Fibroblast of pulmonary artery (primary cell): ENCODE measurements around the gene UCP3.
A peak's percentile ranks its signal among the peaks of the same experiment; 100 is the strongest.

Source experiments
- DNase-seq: peaks from one replicate; pipeline ENCODE4 v3.0.0-alpha.2; 2010; ENCODE audit warnings: low read depth
- H3K4me3 ChIP-seq: replicated peaks from 2 replicates; pipeline ENCODE4 v1.5.1; 2011; ENCODE audit warnings: low read depth, mild to moderate bottlenecking, control low read depth, low read length, moderate library complexity
- CTCF ChIP-seq: IDR thresholded peaks from 2 replicates; pipeline ENCODE4 v1.5.1; 2011; ENCODE audit warnings: mild to moderate bottlenecking, control low read depth, low read length, inconsistent platforms; ENCODE audit errors: missing control alignments

The UCP3 gene

GRCh38 chr11:74024261-74025029 is 15.6 kb upstream of the UCP3 start:
- H3K4me3 ChIP-seq, result no peak overlapping the region
- no peak for TF ChIP-seq CTCF
- peak; percentile 90 for DNase-seq

- no peak for TF ChIP-seq CTCF
- no peak for DNase-seq
- no peak overlapping the region for H3K4me3 ChIP-seq
Observed at GRCh38 chr11:74023276-74023675, 14.4 kb upstream of the UCP3 start.

- H3K4me3 ChIP-seq, result no peak overlapping the region
- DNase-seq, result no peak
- no peak for TF ChIP-seq CTCF
Observed at GRCh38 chr11:74022546-74022945, 13.7 kb upstream of the UCP3 start.

- DNase-seq, result no peak
- H3K4me3 ChIP-seq, result no peak overlapping the region
- no peak for TF ChIP-seq CTCF
Observed at GRCh38 chr11:74021998-74022397, 13.1 kb upstream of the UCP3 start.

DNA sequence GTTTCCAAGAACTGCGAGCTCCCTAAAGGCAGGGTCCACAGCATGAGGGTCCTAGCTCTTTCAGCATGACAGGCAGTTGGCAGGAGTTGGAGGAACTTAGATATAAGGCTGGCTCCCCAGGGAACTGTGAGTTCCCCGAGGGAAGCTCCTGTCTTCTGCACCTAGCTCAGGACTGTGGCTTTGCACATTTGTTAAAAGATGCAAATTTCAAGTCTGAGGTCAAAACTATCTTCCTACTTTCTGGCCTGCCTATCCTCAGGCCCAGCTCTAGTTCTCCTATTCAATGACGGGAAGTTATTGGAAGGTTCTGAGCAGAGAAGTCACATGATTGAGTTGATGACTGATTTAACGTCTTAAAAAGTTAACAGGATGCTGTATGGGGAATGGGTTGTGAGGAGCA is 11.7 kb upstream of the UCP3 start:
- no peak for TF ChIP-seq CTCF
- no peak for DNase-seq
- H3K4me3 ChIP-seq, result no peak overlapping the region

DNA sequence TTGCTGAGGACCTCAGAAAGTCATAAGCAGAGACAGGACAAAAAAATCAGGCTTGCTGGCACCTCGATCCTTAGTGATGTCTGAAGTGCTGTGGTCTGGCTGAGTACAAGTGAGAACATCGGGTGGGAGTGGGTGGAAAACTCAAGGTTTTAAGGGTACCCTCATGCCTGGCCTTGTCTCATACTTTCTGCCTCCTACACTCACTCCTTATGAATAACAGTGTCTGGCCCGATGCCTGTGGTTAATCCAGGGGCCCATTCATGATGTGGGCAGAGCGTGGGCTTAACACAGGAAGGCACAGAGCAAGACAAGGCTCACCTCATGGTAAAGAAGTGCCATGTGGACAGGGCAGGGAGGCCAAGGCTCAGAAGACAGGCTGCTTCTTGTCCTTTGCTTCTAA is 11.0 kb upstream of the UCP3 start:
- no peak for DNase-seq
- TF ChIP-seq CTCF, result no peak
- no peak overlapping the region for H3K4me3 ChIP-seq

- TF ChIP-seq CTCF, result no peak
- no peak for DNase-seq
- no peak overlapping the region for H3K4me3 ChIP-seq
Observed at GRCh38 chr11:74019104-74019738, 10.3 kb upstream of the UCP3 start.
